Mesendoderm (in vitro differentiated cells): ENCODE results near the gene STAMBP.

ENCODE experiments used
- DNase-seq: peaks from one replicate; pipeline ENCODE4 v3.0.0; 2013
- H2AK5ac ChIP-seq: 2 replicates; pipeline ENCODE4 v1.6.1; 2013; ENCODE audit warnings: low read length, inconsistent platforms
- H2BK120ac ChIP-seq: 2 replicates; pipeline ENCODE4 v1.6.1; 2013; ENCODE audit warnings: low read depth, mild to moderate bottlenecking, low read length, moderate library complexity, mixed read lengths
- H2BK15ac ChIP-seq: replicated peaks from 2 replicates; pipeline ENCODE4 v1.6.1; 2013; ENCODE audit warnings: low read depth, mild to moderate bottlenecking, moderate library complexity
- H2BK5ac ChIP-seq: 2 replicates; pipeline ENCODE4 v1.6.1; 2013; ENCODE audit warnings: low read length, inconsistent platforms
- H3K18ac ChIP-seq: 2 replicates; pipeline ENCODE4 v1.6.1; 2013; ENCODE audit warnings: mild to moderate bottlenecking, low read length, mixed read lengths
- H3K23ac ChIP-seq: one replicate; pipeline ENCODE4 v1.6.1; 2013; ENCODE audit warnings: low read length
- H3K27ac ChIP-seq: 2 replicates; pipeline ENCODE4 v1.5.1; 2013; ENCODE audit warnings: low read depth, mild to moderate bottlenecking, inconsistent platforms, low read length, moderate library complexity
- H3K27me3 ChIP-seq: 2 replicates; pipeline ENCODE4 v1.6.1; 2013; ENCODE audit warnings: low read length, control low read depth, mild to moderate bottlenecking, inconsistent platforms; ENCODE audit not compliant: insufficient read depth, poor library complexity
- H3K36me3 ChIP-seq: 2 replicates; pipeline ENCODE4 v1.6.1; 2013; ENCODE audit warnings: low read length, inconsistent platforms; ENCODE audit not compliant: control insufficient read depth, insufficient read depth
- H3K4ac ChIP-seq: one replicate; pipeline ENCODE4 v1.6.1; 2013; ENCODE audit warnings: low read depth, mild to moderate bottlenecking, low read length, moderate library complexity
- H3K4me1 ChIP-seq: 2 replicates; pipeline ENCODE4 v1.6.1; 2013; ENCODE audit warnings: low read depth, low read length, inconsistent platforms; ENCODE audit not compliant: control insufficient read depth
- H3K4me2 ChIP-seq: 2 replicates; pipeline ENCODE4 v1.6.1; 2013; ENCODE audit warnings: low read length
- H3K4me3 ChIP-seq: 2 replicates; pipeline ENCODE4 v1.5.1; 2013; ENCODE audit warnings: mild to moderate bottlenecking, low read length
- H3K56ac ChIP-seq: one replicate; pipeline ENCODE4 v1.6.1; 2013; ENCODE audit warnings: low read length
- H3K79me1 ChIP-seq: 2 replicates; pipeline ENCODE4 v1.6.1; 2013; ENCODE audit warnings: low read length, inconsistent platforms
- H3K79me2 ChIP-seq: 2 replicates; pipeline ENCODE4 v1.6.1; 2013; ENCODE audit warnings: mild to moderate bottlenecking, low read length; ENCODE audit not compliant: control insufficient read depth, insufficient read depth
- H3K9ac ChIP-seq: 2 replicates; pipeline ENCODE4 v1.6.1; 2013; ENCODE audit warnings: low read length, inconsistent platforms
- H4K5ac ChIP-seq: one replicate; pipeline ENCODE4 v1.6.1; 2013; ENCODE audit warnings: low read length
- H4K8ac ChIP-seq: one replicate; pipeline ENCODE4 v1.6.1; 2013; ENCODE audit warnings: low read depth, mild to moderate bottlenecking, control low read depth, low read length, moderate library complexity
- WGBS: extraction: QIAGEN DNeasy Blood & Tissue Kit; methylation state at CpG from one replicate; pipeline ENCODE4 v1.1.7; 2013; ENCODE audit warnings: low lambda C conversion rate, missing lambda C conversion rate; ENCODE audit not compliant: insufficient coverage; ENCODE audit errors: extremely low coverage; 5-methylcytosine and 5-hydroxymethylcytosine counted together

The STAMBP gene

GRCh38 chr2:73919596-73920228, 91.0 kb downstream of the STAMBP start:
- Histone ChIP-seq H3K4me3 (no peak overlapping the region), H3K56ac (no peak overlapping the region), H4K5ac (no peak overlapping the region), H3K36me3 (no peaks in the 10 kb centered on the region), H3K27me3 (no peaks in the 10 kb centered on the region), H3K18ac (no peak overlapping the region), H3K4ac (no peak overlapping the region), H3K23ac (no peak overlapping the region), H3K79me1 (no peaks in the 10 kb centered on the region), H3K27ac (no peak overlapping the region), H2BK5ac (no peak overlapping the region), H3K4me1 (peaks cover 2% of the 10 kb centered on the region), H2BK15ac (no peak overlapping the region), H2AK5ac (no peak overlapping the region), H3K9ac (no peak overlapping the region), H2BK120ac (no peak overlapping the region), H3K4me2 (no peak overlapping the region), H3K79me2 (no peaks in the 10 kb centered on the region), H4K8ac (no peak overlapping the region)
- no CpG with 5 or more reads among the region's 7 CpGs for WGBS
- no peak for DNase-seq

GRCh38 chr2:73920577-73921545, 92.1 kb downstream of the STAMBP start:
- peak; percentile 87 for DNase-seq

GRCh38 chr2:73921581-73921980, 92.8 kb downstream of the STAMBP start:
- Histone ChIP-seq H3K27ac (no peak overlapping the region), H3K4me1 (peaks cover 2% of the 10 kb centered on the region), H2BK5ac (no peak overlapping the region), H3K27me3 (no peaks in the 10 kb centered on the region), H3K36me3 (no peaks in the 10 kb centered on the region), H2BK120ac (no peak overlapping the region), H3K23ac (no peak overlapping the region), H3K9ac (no peak overlapping the region), H2BK15ac (no peak overlapping the region), H3K4ac (no peak overlapping the region), H3K4me2 (no peak overlapping the region), H4K8ac (no peak overlapping the region), H3K56ac (no peak overlapping the region), H3K79me2 (no peaks in the 10 kb centered on the region), H3K18ac (no peak overlapping the region), H2AK5ac (no peak overlapping the region), H3K4me3 (no peak overlapping the region), H3K79me1 (no peaks in the 10 kb centered on the region), H4K5ac (no peak overlapping the region)
- WGBS = no CpG with 5 or more reads among the region's 9 CpGs
- no peak for DNase-seq

More at GRCh38 chr2:73920577-73921545, 92.1 kb downstream of the STAMBP start:
- Histone ChIP-seq H3K4ac (no peak overlapping the region), H4K5ac (no peak overlapping the region), H3K4me1 (peaks cover 2% of the 10 kb centered on the region), H3K27me3 (no peaks in the 10 kb centered on the region), H3K79me1 (no peaks in the 10 kb centered on the region), H3K4me2 (no peak overlapping the region), H3K27ac (no peak overlapping the region), H3K79me2 (no peaks in the 10 kb centered on the region), H2BK5ac (no peak overlapping the region), H3K23ac (no peak overlapping the region), H2BK120ac (no peak overlapping the region), H3K36me3 (no peaks in the 10 kb centered on the region), H2AK5ac (no peak overlapping the region), H4K8ac (no peak overlapping the region), H2BK15ac (no peak overlapping the region), H3K56ac (no peak overlapping the region), H3K18ac (no peak overlapping the region), H3K9ac (no peak overlapping the region), H3K4me3 (no peak overlapping the region)
- no CpG with 5 or more reads among the region's 12 CpGs for WGBS

GRCh38 chr2:73922681-73923080, 93.9 kb downstream of the STAMBP start:
- Histone ChIP-seq H2BK120ac (no peak overlapping the region), H3K4ac (no peak overlapping the region), H3K23ac (no peak overlapping the region), H4K8ac (no peak overlapping the region), H3K4me1 (peaks cover 2% of the 10 kb centered on the region), H3K27me3 (no peaks in the 10 kb centered on the region), H2BK15ac (no peak overlapping the region), H3K4me2 (no peak overlapping the region), H3K79me2 (peaks cover 6% of the 10 kb centered on the region), H3K9ac (no peak overlapping the region), H4K5ac (no peak overlapping the region), H3K27ac (no peak overlapping the region), H2BK5ac (no peak overlapping the region), H3K18ac (no peak overlapping the region), H3K4me3 (no peak overlapping the region), H3K36me3 (no peaks in the 10 kb centered on the region), H2AK5ac (no peak overlapping the region), H3K56ac (no peak overlapping the region), H3K79me1 (peaks cover under 1% of the 10 kb centered on the region)
- no peak for DNase-seq
- WGBS = no CpG with 5 or more reads among the region's 5 CpGs
